ENCODE results near the gene POFUT2.

GRCh38 chr21:45266518-45267389 lies 20.9 kb downstream of the POFUT2 start:
- TF ChIP-seq POLR2A (IDR thresholded peaks at IDR 0.05; ENCODE audit: low read depth, low read length) (no peak), TAF1 (IDR thresholded peaks at IDR 0.05; ENCODE audit: borderline replicate concordance, low read depth, low read length) (no peak), POLR2AphosphoS5 (IDR thresholded peaks at IDR 0.05; ENCODE audit: low read depth, low read length) (no peak)
